Measurements from ENCODE around the gene MEF2C.

MEF2C gene

DNA sequence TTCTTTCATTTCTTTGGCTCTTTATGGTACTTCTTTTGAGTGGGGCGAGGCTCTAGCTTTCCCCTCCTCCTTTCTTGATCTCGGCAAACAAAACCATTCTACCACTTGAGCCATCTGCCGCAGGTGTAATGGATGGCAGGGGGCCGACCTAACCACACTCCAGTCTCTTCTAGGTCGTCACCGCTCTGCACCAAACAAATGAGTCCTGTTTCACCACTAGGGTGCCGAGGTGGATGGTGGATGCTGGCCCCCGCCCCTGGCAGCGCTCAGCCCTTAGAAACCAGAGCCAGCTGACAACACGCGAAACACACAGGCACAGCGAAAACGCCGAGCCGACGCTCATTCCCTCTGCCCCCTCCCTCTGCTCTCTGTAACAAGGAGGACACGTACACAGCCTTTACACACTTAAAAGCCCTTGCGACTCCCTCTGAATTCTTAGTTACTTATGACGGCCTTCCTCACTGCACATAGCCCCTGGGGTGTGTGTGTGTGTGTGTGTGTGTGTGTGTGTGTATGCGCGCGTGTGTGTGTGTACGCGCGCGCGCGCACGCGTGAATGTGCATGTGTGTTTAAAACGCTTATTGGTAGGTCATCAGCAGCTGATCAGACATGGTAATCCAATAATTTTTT is 199.4 kb downstream of the MEF2C start:
- DNase-seq = peak; percentile 95

DNA sequence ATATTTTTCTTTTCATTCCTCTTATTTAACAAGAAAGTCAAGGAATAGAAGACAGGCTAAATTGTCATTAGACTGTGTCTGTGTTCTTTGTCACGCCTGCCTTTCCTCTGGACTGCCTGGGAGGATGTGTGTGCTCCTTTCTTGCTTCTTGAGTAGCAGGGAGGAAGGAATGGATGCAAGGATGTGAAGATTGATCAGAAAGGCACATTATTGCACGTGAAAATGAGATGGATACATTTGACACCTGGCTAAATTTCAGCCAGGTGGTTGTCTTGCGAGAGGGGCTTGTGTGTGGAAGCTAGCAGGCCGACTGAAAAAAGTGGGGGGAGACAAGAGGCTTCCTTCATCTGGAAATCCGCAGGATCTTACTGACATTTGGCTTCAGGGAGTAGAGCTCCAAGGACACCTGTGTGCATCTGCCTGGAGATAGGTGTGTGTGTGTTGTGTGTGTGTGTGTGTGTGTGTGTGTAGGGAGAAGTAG is 200.1 kb downstream of the MEF2C start:
- no peak for DNase-seq

DNA sequence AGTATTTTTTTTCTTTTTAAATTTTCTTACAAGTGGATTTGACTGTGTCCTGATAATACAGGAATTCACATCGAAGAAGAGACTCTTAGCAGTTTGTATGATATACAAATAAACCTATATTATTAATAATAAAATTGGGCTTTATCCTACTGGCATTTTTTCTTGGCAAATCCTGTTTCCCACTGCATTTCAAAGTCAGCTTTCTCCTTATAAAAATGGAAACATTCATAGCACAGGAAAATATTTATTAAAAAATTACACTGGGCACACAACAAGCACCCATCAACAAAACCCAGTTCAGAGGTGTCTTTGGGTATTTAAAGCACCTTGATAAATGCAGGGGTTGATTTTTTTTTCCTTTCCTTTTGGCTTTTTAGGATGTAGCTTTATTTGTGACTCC is 200.9 kb downstream of the MEF2C start:
- DNase-seq = no peak

DNA sequence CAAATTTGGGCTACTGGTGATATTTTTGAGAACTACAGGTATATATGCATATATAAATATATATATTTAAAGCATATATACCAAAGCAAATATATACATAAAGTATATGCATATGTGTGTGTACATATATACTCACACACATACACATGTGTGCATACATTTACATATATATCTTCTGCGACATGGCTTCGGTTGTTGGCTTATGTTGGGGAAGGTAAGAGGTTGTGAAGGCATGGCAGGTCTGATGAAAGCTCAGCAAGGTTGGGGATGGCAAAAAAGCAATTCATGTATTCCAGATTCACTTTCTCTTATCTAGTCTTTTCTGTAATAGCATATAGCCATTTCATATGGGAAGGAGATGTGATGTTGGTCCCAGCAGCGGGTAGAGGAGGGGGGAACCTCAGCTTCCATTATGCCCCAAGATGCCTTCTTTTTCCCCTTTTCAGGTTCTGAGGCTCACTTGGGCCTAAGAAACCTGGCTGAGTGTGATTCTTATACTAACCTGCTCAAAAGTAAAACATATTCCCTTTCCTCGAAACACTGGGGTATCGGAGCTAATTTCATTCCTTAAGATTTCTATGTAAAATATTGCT is 201.7 kb downstream of the MEF2C start:
- no peak for DNase-seq

DNA sequence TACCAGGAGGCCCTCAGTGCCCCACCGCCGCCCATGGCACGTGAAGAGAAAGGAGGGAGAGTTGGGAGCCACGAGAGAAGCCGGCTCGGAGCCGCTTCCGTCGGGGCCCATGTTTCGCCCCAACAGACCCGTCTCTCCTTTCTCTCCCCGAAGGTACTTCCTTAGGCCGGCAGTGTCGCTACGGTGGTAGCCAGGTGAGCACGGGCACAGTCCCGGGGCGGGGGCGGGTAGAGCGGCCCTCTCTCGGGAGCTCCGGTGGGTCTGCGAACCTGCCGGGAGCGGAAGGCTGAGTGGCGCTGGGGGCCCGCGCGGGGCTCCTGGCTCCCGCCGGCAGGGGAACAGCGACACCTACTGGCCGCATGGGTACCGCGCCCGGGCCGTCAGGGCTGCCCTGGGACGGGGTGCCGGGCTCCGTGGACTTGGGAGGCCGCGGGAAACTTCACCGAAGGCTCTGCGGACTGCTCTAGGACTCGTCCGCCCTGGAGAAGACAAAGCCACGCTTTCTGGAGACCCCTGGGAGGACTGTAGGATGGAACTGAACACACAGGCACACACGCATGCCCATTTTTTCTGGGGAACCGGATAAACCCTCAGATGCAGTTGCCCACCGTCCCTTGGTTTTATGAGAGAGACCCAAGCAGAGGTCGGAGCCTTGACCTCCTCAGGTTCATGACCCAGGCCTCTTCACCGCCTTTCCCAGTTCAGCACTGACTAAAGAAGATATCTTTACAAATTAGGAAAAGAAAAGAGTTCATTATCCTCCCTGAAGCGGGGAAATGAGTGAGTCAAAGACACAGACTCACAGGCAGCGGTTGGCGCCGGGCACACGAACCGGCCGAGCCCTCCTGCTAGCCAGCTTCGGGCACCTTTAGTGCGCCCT is 202.5 kb downstream of the MEF2C start:
- no peak for DNase-seq

DNA sequence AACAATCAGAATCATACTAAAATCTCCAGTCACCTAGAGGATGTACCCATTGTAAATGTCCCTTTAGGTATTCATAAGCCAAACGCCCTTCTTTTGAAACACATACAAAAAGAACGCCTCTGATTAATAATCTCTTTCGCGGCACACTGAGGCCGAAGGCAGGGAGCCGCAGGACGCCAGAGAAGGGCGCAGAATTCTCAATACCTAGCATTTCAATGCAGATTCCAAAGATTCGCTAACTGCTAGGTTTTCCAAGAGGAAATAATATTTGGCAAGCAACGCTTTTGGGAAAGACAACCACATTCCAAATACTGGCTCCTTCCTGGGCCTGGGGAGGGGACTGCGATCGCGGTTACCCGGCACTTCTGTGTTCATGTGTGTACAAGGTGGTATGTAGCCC is 203.3 kb downstream of the MEF2C start:
- DNase-seq = no peak

DNA sequence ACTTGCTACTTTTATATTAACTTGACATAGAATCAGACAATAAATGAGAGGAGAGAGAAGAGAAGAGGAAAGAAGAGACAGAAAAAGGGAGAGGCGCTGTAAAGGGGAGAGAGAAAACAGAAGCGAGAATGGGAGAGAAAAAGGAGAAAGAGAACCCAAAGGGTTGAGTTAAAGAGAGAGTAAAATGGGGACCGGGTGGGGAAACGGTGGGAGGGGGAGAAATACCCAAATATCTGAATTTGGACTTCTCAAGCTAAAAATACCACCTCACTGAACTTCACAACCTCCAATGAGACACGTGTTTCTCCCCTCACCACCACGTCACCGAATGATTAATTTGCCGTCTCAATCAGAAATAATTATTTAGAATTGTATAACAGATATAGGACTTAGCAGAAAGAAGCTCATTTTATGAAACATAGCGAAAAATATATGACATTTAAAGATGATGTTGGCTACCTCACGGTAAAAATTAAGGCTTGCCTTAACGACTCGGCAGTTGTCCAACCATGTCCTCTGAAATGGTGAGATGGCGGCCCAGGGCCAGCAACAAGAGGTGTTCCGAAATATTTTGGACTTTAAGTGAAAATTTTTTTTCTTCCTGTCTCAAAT is 204.1 kb downstream of the MEF2C start:
- DNase-seq = no peak

DNA sequence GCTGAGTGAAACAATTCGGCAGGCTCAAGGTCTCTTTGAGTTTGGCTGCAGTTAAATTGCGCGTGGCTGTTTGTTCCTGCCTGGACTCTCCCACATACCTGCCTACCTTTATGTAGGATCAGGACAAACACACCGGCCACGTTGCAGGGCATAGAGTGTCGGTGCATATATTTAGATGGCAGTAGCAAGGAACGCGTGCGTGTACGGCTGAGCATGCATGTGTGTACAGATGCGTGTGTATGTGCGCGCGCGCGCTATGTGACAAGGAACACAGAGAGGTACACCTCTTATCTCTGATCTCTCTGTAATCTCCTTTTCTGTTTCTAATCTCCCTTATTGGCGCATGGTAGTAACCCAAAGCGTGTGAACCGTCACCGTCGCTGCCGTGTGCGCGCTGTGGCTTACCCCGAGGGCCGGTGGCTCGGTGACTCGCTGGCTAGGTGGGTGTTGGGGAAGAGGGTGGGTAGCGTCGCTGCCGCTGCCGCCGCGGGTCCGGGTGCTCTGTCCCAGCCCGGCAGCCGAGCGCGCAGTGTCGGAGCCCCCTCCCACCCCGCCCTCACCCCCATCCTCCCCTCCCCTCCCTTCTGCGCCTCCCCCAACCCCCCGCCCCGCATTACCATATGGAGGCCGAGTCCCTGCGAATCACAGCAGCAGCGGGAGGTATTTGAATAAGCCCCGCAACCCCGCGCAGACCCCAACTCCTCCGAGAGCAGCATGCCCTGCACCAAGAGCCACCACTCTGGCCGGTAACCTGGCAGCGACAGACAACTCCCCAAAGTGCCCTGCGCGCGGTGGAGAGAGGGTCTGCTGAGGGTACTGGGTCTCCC is 204.8 kb downstream of the MEF2C start:
- DNase-seq = no peak

DNA sequence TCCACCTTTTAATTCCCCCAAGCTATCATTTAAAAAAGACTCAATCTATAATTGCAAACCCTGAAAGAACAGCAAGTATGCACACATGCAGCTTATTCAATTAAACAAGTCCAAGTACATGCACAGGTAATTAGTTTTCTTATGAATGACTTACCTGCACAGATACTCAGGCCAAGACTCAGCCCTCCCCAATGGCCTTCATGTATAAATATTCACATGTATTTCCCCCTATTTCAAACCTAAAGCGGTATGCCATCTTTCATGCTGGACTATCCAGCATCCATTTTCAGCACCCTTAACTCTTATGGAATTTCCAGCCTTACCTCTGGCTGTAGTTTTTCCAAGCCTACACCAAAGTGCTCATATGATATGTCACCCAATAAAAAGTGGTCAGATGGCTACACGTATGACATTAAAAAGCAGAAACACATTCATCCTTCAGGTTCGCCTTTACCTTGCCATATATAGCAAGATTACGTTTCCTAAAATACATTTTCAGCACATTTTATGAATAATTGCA is 205.5 kb downstream of the MEF2C start:
- no peak for DNase-seq

DNA sequence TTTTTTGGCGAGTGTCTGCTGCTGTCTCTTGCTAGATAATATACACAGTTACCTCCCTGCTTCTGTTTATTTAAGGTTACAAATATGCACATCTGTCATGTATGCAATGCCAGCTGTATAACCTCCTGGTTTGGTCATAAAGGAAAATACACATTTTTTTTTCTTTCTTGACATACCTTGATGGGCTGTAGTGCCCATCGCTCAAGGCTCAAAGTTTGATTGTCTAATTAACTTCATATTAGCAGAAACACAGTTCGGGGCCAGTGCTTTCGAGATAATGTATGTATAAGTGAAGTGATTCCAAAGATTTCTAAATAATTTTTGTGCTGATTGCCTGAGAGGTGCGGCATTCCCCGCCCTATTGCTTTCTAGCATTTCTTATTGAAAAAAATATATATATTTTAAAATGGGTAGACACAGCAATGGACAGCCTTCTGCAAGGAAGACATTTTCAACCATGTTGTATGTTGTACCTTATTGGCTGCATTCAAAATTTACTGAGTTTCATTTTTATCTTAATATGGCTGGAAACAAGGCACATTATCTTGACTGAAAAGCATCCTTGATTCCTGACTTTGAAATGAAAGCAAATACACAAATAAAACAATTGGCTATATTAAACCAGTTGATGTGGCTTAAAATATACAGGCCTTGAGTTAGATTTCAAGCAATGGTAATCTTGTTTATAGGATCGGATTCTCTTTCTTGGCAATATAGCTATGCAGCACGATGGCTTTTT is 206.2 kb downstream of the MEF2C start:
- no peak for DNase-seq

DNA sequence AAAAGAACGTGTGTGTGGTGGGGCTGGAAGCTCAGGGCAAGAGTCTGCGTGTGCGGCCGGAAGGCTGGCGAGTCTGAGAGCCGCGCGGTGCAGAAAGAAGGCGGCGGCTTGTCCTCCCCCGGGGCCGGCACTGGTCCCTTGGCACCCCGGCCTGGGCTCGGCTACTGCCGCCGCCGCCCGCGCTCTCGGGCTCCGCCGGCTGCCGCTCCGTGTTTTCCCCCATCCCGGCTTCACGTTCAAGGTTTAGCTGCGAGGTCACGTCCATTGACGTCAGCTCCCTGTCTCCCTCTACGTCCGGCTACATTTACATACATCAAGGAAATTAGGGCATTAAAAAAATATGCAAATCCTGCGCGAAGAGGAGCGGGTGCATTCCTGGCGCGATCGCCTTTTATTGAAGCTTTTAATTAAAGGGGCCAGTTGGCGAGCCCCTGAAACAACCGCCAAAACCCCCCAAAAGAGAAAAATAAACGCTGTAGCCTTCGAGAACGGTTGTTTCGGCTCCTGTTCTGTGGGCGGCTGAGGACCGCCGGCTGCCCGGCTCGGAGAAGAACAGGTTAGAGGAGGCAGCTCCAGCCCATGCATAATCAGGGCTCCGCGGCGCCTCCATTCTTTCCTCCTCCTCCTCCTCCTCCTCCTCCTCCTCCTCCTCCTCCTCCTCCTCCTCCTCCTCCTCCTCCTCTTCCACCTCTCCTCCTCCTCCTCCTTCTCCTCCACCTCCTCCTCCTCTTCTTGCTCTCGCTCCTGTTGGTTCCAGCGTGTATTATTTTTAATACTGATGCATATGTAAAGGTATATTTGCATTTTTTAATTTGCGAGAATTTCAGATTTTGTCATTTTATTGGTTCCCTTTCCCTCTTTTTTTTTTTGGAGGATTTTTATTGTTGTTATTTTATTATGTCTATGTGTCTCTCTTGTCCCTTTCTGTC is 207.0 kb downstream of the MEF2C start:
- DNase-seq = peak; percentile 54

DNA sequence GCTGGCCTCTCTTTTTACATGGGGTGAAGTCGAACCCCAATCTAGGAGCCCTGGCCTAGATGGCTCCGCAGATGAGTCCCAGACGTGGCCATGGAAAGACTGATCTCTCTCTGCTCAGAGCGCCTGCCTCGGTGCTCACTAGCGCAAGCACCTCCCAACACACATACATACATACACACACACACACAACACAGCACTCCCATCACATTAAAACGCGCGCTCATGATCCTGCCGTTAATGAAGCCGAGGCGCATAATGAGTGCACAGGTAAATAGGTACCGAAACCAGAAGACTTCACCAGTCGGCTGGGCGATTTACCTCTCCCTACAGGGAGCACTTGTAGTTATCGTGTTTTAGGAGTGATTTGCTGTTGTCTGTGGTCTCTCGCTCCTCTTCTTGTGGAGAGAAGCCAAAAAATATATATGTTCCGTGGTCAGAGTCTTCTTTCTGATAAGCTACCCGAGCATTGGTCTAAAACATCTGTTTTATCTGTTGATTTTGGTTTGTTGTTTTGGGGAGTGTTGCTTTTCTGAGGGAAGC is 207.7 kb downstream of the MEF2C start:
- no peak for DNase-seq

DNA sequence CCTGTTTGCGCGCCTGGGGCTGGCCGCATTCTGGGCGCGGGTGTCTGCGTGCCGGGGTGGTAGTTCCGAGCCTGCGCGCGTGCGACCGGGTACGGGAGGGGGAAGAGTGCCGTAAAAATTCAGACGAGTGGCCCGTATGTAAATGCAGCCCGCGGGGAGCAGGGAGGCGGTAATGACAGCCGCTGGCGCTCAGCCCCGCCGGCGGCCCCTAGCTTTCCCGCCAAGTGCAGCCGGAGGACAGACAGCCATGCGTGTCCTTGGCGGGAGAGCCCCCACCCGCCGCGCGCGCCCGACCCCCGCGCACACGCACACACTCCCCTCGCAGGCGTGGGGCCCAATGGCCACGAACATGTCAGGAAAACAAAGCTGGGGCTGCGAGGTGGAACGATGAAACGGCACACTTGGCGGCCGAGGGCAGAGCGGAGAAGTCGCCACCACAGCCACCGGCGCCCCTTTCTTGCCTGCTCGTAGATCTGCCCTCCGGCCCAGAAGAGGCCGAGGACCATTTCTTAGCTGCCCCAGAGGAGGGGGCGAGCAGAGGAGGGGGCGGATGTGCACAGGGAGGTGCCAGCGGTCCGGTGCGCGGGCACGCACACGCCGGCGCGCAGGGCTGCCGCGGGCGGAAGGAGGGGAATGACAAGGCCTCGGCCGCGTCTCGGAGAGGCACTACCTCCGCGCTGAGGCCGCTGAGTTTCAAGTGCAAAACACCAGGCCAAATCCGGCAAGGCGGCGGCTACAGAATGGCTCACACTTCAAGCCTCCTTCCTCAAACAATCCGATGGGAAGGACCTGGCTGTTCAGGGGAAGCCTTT is 208.4 kb downstream of the MEF2C start:
- no peak for DNase-seq

DNA sequence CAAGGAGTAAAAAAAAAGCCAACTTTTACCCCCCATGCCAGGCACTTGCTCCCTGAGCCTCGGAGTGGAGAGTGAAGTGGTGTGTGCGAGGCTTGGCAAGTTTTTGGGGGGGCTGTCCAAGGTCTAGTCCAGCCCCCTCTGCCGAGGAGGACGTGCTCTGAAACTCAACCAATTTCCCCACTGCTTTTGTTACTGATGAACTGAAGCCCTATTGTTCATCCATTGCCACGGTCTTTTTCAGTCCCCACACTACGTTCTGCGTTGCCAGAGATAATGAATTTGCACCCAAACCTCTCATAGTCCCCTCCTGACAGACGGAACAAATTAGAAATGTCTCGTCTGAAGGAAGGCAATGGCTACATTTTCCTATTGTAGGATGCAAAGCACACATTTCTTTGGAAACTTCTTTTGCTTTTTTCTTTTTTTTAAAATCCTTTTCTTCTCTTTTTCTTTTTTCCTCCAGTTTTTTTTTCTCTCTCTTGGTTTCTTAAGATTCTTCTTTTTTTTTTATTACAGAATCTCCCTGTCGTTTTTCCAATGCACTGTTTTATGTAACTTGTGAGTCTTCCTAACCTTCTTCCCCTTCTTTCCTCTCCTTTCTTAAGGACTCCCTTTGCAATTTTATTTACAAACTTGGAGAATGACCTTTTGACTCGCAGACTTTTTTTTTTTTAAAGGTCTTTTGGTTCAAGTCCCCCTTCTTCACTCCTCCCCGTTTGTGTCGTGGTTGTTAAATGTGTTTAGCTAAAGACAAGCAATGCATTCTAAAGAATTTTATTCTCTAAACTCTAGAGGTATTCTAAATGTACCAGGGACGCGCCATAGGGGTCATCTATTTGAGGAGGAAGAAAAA is 209.5 kb downstream of the MEF2C start:
- DNase-seq = no peak

DNA sequence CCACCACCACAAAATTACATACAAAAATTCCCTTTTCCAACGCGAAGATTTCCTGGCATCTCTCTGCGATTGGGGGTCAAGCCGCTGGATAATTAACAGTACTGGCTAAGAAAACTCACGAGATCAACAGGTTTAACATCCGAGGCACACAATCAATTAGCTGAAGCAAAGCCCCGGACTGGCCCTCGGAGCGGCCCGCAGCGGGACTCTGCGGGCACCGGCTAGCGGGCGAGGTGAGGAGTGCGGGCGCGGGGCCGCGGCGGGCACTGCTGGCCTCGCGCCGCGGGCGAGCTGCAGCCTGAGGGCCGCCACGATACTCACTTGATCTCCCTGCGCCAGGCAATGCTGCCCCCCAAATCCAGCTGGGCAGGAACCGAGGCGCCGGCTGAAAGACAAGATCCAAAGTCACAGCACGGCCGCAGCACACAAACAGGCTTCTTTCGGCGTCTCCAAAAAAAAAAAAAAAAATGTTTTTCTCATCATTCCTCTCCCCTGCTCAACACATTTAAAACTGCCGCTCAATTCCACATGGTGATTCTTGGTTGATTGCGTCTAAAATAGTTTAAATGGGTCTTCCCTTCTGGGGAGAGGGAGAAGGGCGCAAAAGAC is 210.2 kb downstream of the MEF2C start:
- DNase-seq = no peak

DNA sequence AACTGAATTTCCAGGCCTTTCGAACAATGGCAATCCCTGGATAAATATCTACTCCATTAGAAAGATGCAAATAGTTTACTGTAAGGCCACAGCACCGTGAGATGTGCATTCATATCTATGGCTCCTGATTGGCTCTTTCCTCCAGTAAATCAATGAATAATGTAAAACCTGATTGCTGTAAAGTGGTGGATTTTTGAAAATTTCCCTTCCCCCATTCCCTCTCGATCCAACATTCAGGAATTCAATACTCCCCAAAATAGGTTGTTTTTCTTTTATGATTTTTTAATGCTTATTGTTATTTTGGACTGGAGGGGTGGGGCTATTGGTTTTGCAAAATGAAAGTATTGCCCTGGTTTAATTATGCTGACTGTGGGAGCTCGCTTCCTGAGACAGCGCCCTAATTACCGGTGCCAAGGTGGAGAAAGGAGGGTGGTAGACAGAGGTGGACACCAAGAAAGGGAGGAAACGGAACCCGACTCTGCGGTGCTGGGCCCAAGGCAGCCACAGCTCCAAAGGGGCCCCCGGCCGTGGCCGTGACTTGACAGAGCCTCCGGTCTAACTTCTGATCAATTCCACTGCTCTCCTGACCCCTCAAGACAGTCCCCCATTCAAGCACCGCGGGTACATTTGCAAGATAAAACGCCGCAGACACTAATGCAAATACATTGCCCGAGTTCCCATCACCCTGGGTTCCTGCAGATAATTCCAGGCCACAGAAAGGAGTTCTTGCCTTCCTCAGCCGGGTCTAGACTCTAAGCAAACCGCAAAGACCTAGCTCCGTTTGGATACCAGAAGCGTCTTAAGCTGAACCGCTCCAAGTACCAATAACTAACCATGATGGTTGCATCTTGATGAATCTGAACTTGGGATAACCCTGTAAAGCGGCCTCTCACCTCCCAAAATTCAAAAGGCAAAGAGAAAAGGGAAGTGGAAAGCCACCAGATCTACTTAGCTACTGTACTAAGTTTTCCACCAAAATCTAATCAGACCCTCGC is 211.2 kb downstream of the MEF2C start:
- DNase-seq = no peak

DNA sequence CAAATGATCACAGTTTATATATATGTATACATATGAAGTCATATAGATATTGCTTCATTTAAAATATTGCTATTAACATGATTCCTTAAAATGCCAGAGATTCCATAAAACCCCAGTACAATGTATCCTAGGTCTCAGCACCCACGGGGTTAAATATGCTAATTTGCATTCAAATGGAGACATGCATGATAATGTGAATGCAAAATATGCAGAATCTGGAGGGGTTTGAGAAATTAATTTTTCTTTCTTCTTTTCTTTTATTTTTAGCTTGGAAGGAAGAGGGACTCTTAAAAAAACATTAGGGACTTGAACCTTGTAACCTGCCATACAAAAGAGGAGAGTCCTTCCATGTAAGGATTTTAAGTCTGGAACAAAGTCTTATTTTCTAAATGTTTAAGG is 211.9 kb downstream of the MEF2C start:
- no peak for DNase-seq
